ENCODE measurements around the gene FAM236D.
"Not testable (repeated sequence)": the region's sequence is repeated elsewhere in the genome, so short reads cannot be mapped to it uniquely, and the experiment has no call there.

DNA sequence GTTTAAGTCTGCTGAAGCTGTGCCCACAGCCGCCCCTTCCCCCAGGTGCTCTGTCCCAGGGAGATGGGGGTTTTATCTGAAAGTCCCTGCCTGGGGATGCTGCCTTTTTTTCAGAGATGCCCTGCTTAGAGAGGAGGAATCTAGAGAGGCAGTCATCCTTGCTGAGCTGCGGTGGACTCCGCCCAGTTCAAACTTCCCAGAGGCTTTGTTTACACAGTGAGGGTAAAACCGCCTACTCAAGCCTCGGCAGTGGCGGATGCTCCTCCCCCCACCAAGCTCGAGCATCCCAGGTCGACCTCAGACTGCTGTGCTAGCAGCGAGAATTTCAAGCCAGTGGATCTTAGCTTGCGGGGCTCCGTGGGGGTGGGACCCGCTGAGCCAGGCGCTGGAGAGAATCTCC is 22.7 kb upstream of the FAM236D start:
- not testable (repeated sequence) for TF ChIP-seq CTCF (IDR thresholded peaks at IDR 0.05); EZH2 (IDR thresholded peaks at IDR 0.05; ENCODE audit: borderline replicate concordance, insufficient read depth, low read depth, low read length, poor library complexity, severe bottlenecking)

Measured in B cell (primary cell).